Dermis blood vessel endothelial cell (primary cell): Measurements from ENCODE around the gene PDHX. TPM values are rescaled to one million over a fixed set of nuclear protein-coding genes. Genes with fewer than 3 reads are reported as not detected.

ENCODE experiments used
- DNase-seq: peaks from one replicate; pipeline ENCODE4 v3.0.0; 2010
- total RNA-seq: library from RNA; depleted of rRNA; stranded (reverse); fragments of >200 nt; gene quantifications from 2 replicates; pipeline ENCODE4 v1.2.3, GENCODE V29; 2014

PDHX gene
- total RNA-seq, 1 donor from 2014 or later, result 36.2 TPM

GRCh38 chr11:34994854-34995253 is 78.4 kb downstream of the PDHX start:
- DNase-seq, result no peak

GRCh38 chr11:34996958-34997357 is 80.5 kb downstream of the PDHX start:
- no peak for DNase-seq

GRCh38 chr11:34997952-34998528 is 81.6 kb downstream of the PDHX start:
- peak; percentile 37 for DNase-seq

- DNase-seq, result no peak
Observed at GRCh38 chr11:34999453-34999852, 83.0 kb downstream of the PDHX start.

GRCh38 chr11:35003186-35003585 is 86.8 kb downstream of the PDHX start:
- DNase-seq, result no peak

- DNase-seq, result no peak
Observed at GRCh38 chr11:35003658-35004057, 87.2 kb downstream of the PDHX start.

GRCh38 chr11:35005141-35005780 is 88.8 kb downstream of the PDHX start:
- no peak for DNase-seq

- DNase-seq, result no peak
Observed at GRCh38 chr11:35006389-35007128, 90.1 kb downstream of the PDHX start.

GRCh38 chr11:35007277-35007676 is 90.9 kb downstream of the PDHX start:
- no peak for DNase-seq

GRCh38 chr11:35009191-35009943 is 92.9 kb downstream of the PDHX start:
- no peak for DNase-seq

GRCh38 chr11:35009944-35010342 is 93.5 kb downstream of the PDHX start:
- no peak for DNase-seq

GRCh38 chr11:35010654-35011053 is 94.2 kb downstream of the PDHX start:
- DNase-seq, result no peak

GRCh38 chr11:35011389-35011788 is 95.0 kb downstream of the PDHX start:
- no peak for DNase-seq

- DNase-seq, result no peak
Observed at GRCh38 chr11:35011944-35012343, 95.5 kb downstream of the PDHX start.

- DNase-seq, result no peak
Observed at GRCh38 chr11:35012467-35013191, 96.2 kb downstream of the PDHX start.

- DNase-seq, result no peak
Observed at GRCh38 chr11:35013514-35014233, 97.3 kb downstream of the PDHX start.

- DNase-seq, result no peak
Observed at GRCh38 chr11:35014346-35014745, 97.9 kb downstream of the PDHX start.

GRCh38 chr11:35015621-35016387 is 99.4 kb downstream of the PDHX start:
- no peak for DNase-seq

GRCh38 chr11:35016916-35017315 is 100.5 kb downstream of the PDHX start:
- DNase-seq, result no peak

GRCh38 chr11:35017528-35018342 is 101.3 kb downstream of the PDHX start:
- DNase-seq, result no peak
